ENCODE data around the gene SH3GL3.

SH3GL3 gene

DNA sequence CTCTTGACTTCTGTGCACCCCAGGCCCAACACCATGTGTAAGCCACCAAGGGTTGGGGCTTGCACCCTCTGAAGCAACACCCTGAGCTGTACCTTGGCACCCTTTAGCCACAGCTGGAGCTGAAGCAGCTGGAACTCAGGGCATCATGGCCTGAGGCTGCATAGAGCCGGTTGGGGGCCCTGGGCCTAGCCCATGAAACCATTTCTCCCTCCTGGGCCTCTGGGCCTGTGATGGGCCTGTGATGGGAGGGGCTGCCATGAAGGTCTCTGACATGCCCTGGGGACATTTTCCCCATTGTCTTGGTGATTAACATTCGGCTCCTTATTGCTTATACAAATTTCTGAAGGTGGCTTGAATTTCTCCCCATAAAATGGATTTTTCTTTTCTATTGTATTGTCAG lies 184.4 kb downstream of the SH3GL3 start:
- TF ChIP-seq ZNF623 (tag by site-specific recombination; IDR thresholded peaks at IDR 0.05): no peak
- TF ChIP-seq IKZF3 (tag by site-specific recombination; IDR thresholded peaks at IDR 0.05): no peak
- TF ChIP-seq ZNF585B (tag by site-specific recombination; IDR thresholded peaks at IDR 0.05): peak; percentile 96
- no peak for TF ChIP-seq ZNF175 (tag by site-specific recombination; IDR thresholded peaks at IDR 0.05)
- TF ChIP-seq, protein P1, sequence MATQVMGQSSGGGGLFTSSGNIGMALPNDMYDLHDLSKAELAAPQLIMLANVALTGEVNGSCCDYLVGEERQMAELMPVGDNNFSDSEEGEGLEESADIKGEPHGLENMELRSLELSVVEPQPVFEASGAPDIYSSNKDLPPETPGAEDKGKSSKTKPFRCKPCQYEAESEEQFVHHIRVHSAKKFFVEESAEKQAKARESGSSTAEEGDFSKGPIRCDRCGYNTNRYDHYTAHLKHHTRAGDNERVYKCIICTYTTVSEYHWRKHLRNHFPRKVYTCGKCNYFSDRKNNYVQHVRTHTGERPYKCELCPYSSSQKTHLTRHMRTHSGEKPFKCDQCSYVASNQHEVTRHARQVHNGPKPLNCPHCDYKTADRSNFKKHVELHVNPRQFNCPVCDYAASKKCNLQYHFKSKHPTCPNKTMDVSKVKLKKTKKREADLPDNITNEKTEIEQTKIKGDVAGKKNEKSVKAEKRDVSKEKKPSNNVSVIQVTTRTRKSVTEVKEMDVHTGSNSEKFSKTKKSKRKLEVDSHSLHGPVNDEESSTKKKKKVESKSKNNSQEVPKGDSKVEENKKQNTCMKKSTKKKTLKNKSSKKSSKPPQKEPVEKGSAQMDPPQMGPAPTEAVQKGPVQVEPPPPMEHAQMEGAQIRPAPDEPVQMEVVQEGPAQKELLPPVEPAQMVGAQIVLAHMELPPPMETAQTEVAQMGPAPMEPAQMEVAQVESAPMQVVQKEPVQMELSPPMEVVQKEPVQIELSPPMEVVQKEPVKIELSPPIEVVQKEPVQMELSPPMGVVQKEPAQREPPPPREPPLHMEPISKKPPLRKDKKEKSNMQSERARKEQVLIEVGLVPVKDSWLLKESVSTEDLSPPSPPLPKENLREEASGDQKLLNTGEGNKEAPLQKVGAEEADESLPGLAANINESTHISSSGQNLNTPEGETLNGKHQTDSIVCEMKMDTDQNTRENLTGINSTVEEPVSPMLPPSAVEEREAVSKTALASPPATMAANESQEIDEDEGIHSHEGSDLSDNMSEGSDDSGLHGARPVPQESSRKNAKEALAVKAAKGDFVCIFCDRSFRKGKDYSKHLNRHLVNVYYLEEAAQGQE (tag by site-specific recombination; IDR thresholded peaks at IDR 0.05): no peak
- peak; percentile 38; the same call in 1 of the 2 replicates for TF ChIP-seq TRIM28 (IDR thresholded peaks at IDR 0.05; ENCODE audit: borderline replicate concordance, low read length)
- no peak for TF ChIP-seq ZXDB (tag by site-specific recombination; IDR thresholded peaks at IDR 0.05)
- TF ChIP-seq, protein P2, sequence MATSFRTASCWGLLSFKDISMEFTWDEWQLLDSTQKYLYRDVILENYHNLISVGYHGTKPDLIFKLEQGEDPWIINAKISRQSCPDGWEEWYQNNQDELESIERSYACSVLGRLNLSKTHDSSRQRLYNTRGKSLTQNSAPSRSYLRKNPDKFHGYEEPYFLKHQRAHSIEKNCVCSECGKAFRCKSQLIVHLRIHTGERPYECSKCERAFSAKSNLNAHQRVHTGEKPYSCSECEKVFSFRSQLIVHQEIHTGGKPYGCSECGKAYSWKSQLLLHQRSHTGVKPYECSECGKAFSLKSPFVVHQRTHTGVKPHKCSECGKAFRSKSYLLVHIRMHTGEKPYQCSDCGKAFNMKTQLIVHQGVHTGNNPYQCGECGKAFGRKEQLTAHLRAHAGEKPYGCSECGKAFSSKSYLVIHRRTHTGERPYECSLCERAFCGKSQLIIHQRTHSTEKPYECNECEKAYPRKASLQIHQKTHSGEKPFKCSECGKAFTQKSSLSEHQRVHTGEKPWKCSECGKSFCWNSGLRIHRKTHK (tag by site-specific recombination; IDR thresholded peaks at IDR 0.05): no peak
- CTCF ChIA-PET: interaction anchor here (0.7 kb wide), 1 partner anchor 185 kb away, joined by 3 read pairs; no protein-coding TSS in a partner anchor
- no peaks in the 10 kb centered on the region for H3K4me1 ChIP-seq (ENCODE audit: control insufficient read depth, insufficient read depth, low read length)
- POLR2A ChIA-PET: no interaction called here
- H3K4me3 ChIP-seq (ENCODE audit: low read depth, low read length): no peak overlapping the region
- no peaks in the 10 kb centered on the region for H3K36me3 ChIP-seq (ENCODE audit: control insufficient read depth in 2 of 2, insufficient read depth in 1 of 2, low read length in 2 of 2)
- no peak overlapping the region for H3K27ac ChIP-seq (ENCODE audit: extremely low read depth, low read depth, low read length)
- no peaks in the 10 kb centered on the region for H3K9me3 ChIP-seq (ENCODE audit: control insufficient read depth, insufficient read depth, low read depth, low read length)

DNA sequence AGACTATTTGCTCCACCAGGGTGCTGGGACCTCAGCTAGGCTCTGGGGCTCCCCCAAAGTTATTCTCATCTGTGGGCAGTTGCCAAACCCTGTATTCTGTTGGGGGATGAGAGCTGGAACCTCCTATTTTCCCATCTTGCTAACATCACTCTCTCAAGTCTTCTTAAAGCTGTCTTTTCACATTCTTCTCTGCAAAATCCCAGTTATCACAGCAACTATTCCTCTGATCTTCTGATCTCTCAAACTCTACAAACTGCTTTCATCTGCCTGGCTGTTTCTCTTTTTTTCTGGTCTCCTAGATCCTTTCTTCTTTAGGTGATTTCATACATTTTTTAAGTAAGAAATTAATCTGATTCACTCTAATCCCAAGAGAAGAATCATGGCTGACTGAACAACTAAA lies 196.1 kb downstream of the SH3GL3 start:
- no peak for TF ChIP-seq ZNF184 (tag by site-specific recombination; IDR thresholded peaks at IDR 0.05)
- CTCF ChIA-PET: interaction anchor here (0.6 to 1.2 kb wide), 2 partner anchors 15 to 379 kb away, joined by 3 to 4 read pairs; no protein-coding TSS in a partner anchor
- POLR2A ChIA-PET: interaction anchor here (0.6 kb wide), 1 partner anchor 75 kb away, joined by 5 read pairs; no protein-coding TSS in a partner anchor
- no peaks in the 10 kb centered on the region for H3K4me1 ChIP-seq (ENCODE audit: control insufficient read depth, insufficient read depth, low read length)
- no peaks in the 10 kb centered on the region for H3K9me3 ChIP-seq (ENCODE audit: control insufficient read depth, insufficient read depth, low read depth, low read length)
- H3K4me3 ChIP-seq (ENCODE audit: low read depth, low read length): no peak overlapping the region
- H3K27ac ChIP-seq (ENCODE audit: extremely low read depth, low read depth, low read length): no peak overlapping the region
- H3K36me3 ChIP-seq (ENCODE audit: control insufficient read depth in 2 of 2, insufficient read depth in 1 of 2, low read length in 2 of 2): no peaks in the 10 kb centered on the region

- ChIA-PET POLR2A (interaction anchor here (0.6 kb wide), 1 partner anchor 204 kb away, joined by 6 read pairs; no protein-coding TSS in a partner anchor), CTCF (interaction anchor here (1.1 kb wide), 1 partner anchor 13 kb away, joined by 3 read pairs; no protein-coding TSS in a partner anchor)
- Histone ChIP-seq H3K36me3 (ENCODE audit: control insufficient read depth in 2 of 2, insufficient read depth in 1 of 2, low read length in 2 of 2) (no peaks in the 10 kb centered on the region), H3K27ac (ENCODE audit: extremely low read depth, low read depth, low read length) (no peak overlapping the region), H3K4me1 (ENCODE audit: control insufficient read depth, insufficient read depth, low read length) (no peaks in the 10 kb centered on the region), H3K4me3 (ENCODE audit: low read depth, low read length) (no peak overlapping the region), H3K9me3 (ENCODE audit: control insufficient read depth, insufficient read depth, low read depth, low read length) (no peaks in the 10 kb centered on the region)
- TF ChIP-seq GFI1B (tag by site-specific recombination; IDR thresholded peaks at IDR 0.05): no peak
Measured at GRCh38 chr15:83644439-83644838, 197.3 kb downstream of the SH3GL3 start.

DNA sequence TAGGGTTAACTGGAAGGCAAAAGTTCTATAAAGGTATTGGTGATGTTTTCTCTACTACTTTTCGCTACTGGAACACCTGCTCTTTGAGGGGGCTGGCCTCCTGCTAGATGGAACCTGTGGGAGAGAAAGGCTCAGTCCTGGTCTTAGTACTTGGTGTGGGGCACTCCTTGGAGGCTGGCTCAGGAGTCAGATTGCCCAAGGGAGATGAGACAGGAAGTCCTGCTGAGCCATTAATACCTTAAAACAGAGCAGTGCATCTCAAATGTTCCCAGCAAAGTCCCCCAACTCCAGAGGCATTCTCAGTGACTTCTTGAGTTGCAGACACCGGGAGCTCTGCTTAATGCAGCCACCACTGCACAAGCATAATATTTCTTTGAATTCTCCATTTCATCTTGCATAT lies 203.7 kb downstream of the SH3GL3 start:
- peaks cover 3% of the 10 kb centered on the region; the same call in 1 of the 2 replicates for H3K4me1 ChIP-seq (ENCODE audit: control insufficient read depth, insufficient read depth, low read length)
- H3K4me3 ChIP-seq (ENCODE audit: low read depth, low read length): no peak overlapping the region
- H3K36me3 ChIP-seq (ENCODE audit: control insufficient read depth in 2 of 2, insufficient read depth in 1 of 2, low read length in 2 of 2): no peaks in the 10 kb centered on the region
- TF ChIP-seq ZNF518A (tag by site-specific recombination; conservative IDR thresholded peaks at IDR 0.05; ENCODE audit: low read depth) (no peak), GLIS1 (tag by site-specific recombination; IDR thresholded peaks at IDR 0.05) (peak; percentile 56)
- TF ChIP-seq, protein P3, sequence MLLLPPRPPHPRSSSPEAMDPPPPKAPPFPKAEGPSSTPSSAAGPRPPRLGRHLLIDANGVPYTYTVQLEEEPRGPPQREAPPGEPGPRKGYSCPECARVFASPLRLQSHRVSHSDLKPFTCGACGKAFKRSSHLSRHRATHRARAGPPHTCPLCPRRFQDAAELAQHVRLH (tag by site-specific recombination; IDR thresholded peaks at IDR 0.05): no peak
- ChIA-PET POLR2A (no interaction called here), CTCF (interaction anchor here (0.8 kb wide), 1 partner anchor 10 kb away, joined by 4 read pairs; no protein-coding TSS in a partner anchor)
- H3K27ac ChIP-seq (ENCODE audit: extremely low read depth, low read depth, low read length): no peak overlapping the region
- no peaks in the 10 kb centered on the region for H3K9me3 ChIP-seq (ENCODE audit: control insufficient read depth, insufficient read depth, low read depth, low read length)
